NB4 (cell line): ENCODE data around the gene KLF6.

Source experiments
- TF ChIP-seq, protein P1 (sequence below): IDR thresholded peaks from one replicate; pipeline ENCODE4 v1.5.1; 2012; ENCODE audit warnings: low read depth, low read length
- TF ChIP-seq, protein P2 (sequence below): IDR thresholded peaks from 2 replicates; pipeline ENCODE4 v1.6.1; 2011; ENCODE audit warnings: low read depth, low read length

DNA sequence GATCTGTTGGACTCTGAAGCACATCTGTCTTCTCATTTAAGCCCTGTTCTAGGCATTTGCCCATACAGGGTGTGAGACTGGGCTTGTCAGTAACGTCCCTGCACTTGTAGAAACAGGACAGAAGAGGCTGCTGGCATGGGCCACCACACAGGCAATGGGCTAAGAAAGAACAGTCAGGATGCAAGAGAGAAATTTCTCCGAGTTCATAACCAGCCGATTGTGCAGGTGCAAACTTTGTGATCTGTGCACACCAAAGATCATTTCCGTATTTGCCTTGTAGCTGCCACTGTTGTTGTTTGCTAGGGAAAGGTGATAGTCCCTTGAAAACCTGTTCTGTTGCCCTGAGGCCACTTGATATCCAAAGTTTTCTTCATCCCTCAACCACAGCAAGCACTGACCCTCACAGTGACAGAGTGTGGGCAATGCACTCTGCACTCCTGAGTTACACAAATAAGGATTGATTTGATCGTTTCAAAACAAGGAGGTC is 20.3 kb downstream of the KLF6 start:
- TF ChIP-seq, protein P1, sequence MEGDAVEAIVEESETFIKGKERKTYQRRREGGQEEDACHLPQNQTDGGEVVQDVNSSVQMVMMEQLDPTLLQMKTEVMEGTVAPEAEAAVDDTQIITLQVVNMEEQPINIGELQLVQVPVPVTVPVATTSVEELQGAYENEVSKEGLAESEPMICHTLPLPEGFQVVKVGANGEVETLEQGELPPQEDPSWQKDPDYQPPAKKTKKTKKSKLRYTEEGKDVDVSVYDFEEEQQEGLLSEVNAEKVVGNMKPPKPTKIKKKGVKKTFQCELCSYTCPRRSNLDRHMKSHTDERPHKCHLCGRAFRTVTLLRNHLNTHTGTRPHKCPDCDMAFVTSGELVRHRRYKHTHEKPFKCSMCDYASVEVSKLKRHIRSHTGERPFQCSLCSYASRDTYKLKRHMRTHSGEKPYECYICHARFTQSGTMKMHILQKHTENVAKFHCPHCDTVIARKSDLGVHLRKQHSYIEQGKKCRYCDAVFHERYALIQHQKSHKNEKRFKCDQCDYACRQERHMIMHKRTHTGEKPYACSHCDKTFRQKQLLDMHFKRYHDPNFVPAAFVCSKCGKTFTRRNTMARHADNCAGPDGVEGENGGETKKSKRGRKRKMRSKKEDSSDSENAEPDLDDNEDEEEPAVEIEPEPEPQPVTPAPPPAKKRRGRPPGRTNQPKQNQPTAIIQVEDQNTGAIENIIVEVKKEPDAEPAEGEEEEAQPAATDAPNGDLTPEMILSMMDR = no peak
- TF ChIP-seq, protein P2, sequence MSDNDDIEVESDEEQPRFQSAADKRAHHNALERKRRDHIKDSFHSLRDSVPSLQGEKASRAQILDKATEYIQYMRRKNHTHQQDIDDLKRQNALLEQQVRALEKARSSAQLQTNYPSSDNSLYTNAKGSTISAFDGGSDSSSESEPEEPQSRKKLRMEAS = no peak
